Fibroblast of mammary gland (primary cell): ENCODE results near the gene OSBPL5.

Source experiments
- DNase-seq: peaks from one replicate; pipeline ENCODE4 v3.0.0-alpha.2; 2010; ENCODE audit warnings: low read depth
- H3K4me3 ChIP-seq: 2 replicates; pipeline ENCODE4 v1.5.1; 2011; ENCODE audit warnings: low read depth, mild to moderate bottlenecking, low read length, moderate library complexity; ENCODE audit not compliant: control insufficient read depth
- CTCF ChIP-seq: conservative IDR thresholded peaks from 2 replicates; pipeline ENCODE4 v1.5.1; 2011; ENCODE audit warnings: low read depth, low read length, inconsistent platforms; ENCODE audit not compliant: control insufficient read depth, insufficient read depth

Gene OSBPL5

GRCh38 chr11:3193373-3194015, 28.4 kb upstream of the OSBPL5 start:
- TF ChIP-seq CTCF: no peak
- no peak overlapping the region for H3K4me3 ChIP-seq
- no peak for DNase-seq

- H3K4me3 ChIP-seq: no peak overlapping the region
- no peak for TF ChIP-seq CTCF
- DNase-seq: no peak
Measured at GRCh38 chr11:3192511-3193372, 27.6 kb upstream of the OSBPL5 start.

GRCh38 chr11:3191586-3192324, 26.6 kb upstream of the OSBPL5 start:
- H3K4me3 ChIP-seq: no peak overlapping the region
- TF ChIP-seq CTCF: no peak
- DNase-seq: no peak

- TF ChIP-seq CTCF: no peak
- no peak overlapping the region for H3K4me3 ChIP-seq
- no peak for DNase-seq
Measured at GRCh38 chr11:3190600-3190999, 25.5 kb upstream of the OSBPL5 start.

GRCh38 chr11:3189886-3190583, 24.9 kb upstream of the OSBPL5 start:
- no peak for DNase-seq
- TF ChIP-seq CTCF: no peak
- H3K4me3 ChIP-seq: no peak overlapping the region

GRCh38 chr11:3189196-3189843, 24.2 kb upstream of the OSBPL5 start:
- no peak for TF ChIP-seq CTCF
- H3K4me3 ChIP-seq: no peak overlapping the region
- no peak for DNase-seq
